Loucy (cell line): ENCODE data around the gene FAM13A.

Experiments
- H2AFZ ChIP-seq: fragments of 200-600 bp; sonication (generic); 2 replicates; pipeline ENCODE4 v1.6.0; 2016; ENCODE audit warnings: antibody characterized with exemption, mild to moderate bottlenecking, low read length, moderate library complexity
- H3F3A ChIP-seq: fragments of 200-600 bp; 2 replicates; pipeline ENCODE4 v1.6.0; 2016; ENCODE audit warnings: antibody characterized with exemption, low read depth, mild to moderate bottlenecking
- H3K27me3 ChIP-seq: fragments of 200-600 bp; sonication (generic); 2 replicates; pipeline ENCODE4 v1.6.1; 2014; ENCODE audit warnings: low read length, mild to moderate bottlenecking; ENCODE audit not compliant: insufficient read depth, poor library complexity, severe bottlenecking
- H3K36me3 ChIP-seq: fragments of 200-600 bp; sonication (generic); 2 replicates; pipeline ENCODE4 v1.6.1; 2016; ENCODE audit warnings: low read length; ENCODE audit not compliant: insufficient read depth
- H3K4me1 ChIP-seq: fragments of 200-600 bp; sonication (generic); 2 replicates; pipeline ENCODE4 v1.5.1; 2014; ENCODE audit warnings: low read length, mild to moderate bottlenecking; ENCODE audit not compliant: insufficient read depth, poor library complexity, severe bottlenecking
- H3K4me2 ChIP-seq: fragments of 200-600 bp; sonication (generic); 2 replicates; pipeline ENCODE4 v1.6.0; 2014; ENCODE audit warnings: antibody characterized with exemption, low read length, low read depth, mild to moderate bottlenecking; ENCODE audit not compliant: poor library complexity, severe bottlenecking
- H3K4me3 ChIP-seq: fragments of 200-600 bp; sonication (generic); 2 replicates; pipeline ENCODE4 v1.5.1; 2014; ENCODE audit warnings: low read length, mild to moderate bottlenecking, mixed read lengths; ENCODE audit not compliant: poor library complexity, severe bottlenecking
- H3K79me2 ChIP-seq: fragments of 200-600 bp; sonication (generic); 2 replicates; pipeline ENCODE4 v1.6.1; 2014; ENCODE audit warnings: low read length; ENCODE audit not compliant: insufficient read depth
- H3K9ac ChIP-seq: fragments of 200-600 bp; sonication (generic); 2 replicates; pipeline ENCODE4 v1.6.0; 2014; ENCODE audit warnings: mild to moderate bottlenecking, low read depth, low read length, moderate library complexity; ENCODE audit not compliant: poor library complexity, severe bottlenecking
- H3K9me2 ChIP-seq: fragments of 200-600 bp; sonication (generic); replicated peaks from 2 replicates; pipeline ENCODE4 v1.6.1; 2016; ENCODE audit warnings: low read depth, low read length, mixed read lengths
- H3K9me3 ChIP-seq: fragments of 200-600 bp; sonication (generic); 2 replicates; pipeline ENCODE4 v1.6.1; 2014; ENCODE audit warnings: mild to moderate bottlenecking, antibody characterized with exemption, low read length, low read depth; ENCODE audit not compliant: insufficient read depth
- H4K20me1 ChIP-seq: fragments of 200-600 bp; sonication (generic); 2 replicates; pipeline ENCODE4 v1.6.0; 2014; ENCODE audit warnings: antibody characterized with exemption, low read length, mild to moderate bottlenecking; ENCODE audit not compliant: insufficient read depth, poor library complexity, severe bottlenecking
- CTCF ChIP-seq: fragments of 200-600 bp; sonication (generic); conservative IDR thresholded peaks from 2 replicates; pipeline ENCODE4 v1.5.1; 2014; ENCODE audit warnings: mild to moderate bottlenecking, antibody characterized with exemption, low read length
- EZH2phosphoT487 ChIP-seq: fragments of 200-600 bp; IDR thresholded peaks from 2 replicates; pipeline ENCODE4 v1.6.1; 2018; ENCODE audit warnings: antibody characterized with exemption, mild to moderate bottlenecking, moderate library complexity, borderline replicate concordance

Gene FAM13A

DNA sequence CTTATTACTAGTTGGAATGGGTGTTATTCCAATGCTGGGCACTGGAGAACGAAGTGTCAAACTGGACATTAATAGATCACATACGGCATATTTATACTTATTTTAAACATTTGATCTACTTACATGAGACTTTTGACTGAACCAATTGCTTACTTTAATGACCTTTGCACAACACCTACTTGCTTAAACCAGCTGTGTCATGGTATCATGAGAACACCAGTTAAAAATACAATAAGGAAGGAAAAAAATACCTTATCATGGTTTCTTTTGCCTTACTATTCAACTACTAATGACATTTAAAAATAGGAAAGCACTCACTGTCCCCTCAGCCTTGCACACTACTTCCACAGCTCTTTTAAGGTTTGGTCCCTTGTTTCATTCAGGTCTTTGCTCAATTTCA, 146.9 kb downstream of the FAM13A start:
- no peaks in the 10 kb centered on the region for H4K20me1 ChIP-seq
- H2AFZ ChIP-seq: no peak overlapping the region
- H3K27me3 ChIP-seq: no peaks in the 10 kb centered on the region
- no peaks in the 10 kb centered on the region for H3K9me2 ChIP-seq
- no peak overlapping the region for H3K4me2 ChIP-seq
- H3K36me3 ChIP-seq: no peaks in the 10 kb centered on the region
- H3K9ac ChIP-seq: no peak overlapping the region
- no peak for TF ChIP-seq EZH2phosphoT487
- no peak for TF ChIP-seq CTCF
- H3K9me3 ChIP-seq: no peaks in the 10 kb centered on the region
- no peak overlapping the region for H3K4me3 ChIP-seq
- no peaks in the 10 kb centered on the region for H3F3A ChIP-seq
- H3K4me1 ChIP-seq: no peaks in the 10 kb centered on the region
- H3K79me2 ChIP-seq: no peaks in the 10 kb centered on the region

DNA sequence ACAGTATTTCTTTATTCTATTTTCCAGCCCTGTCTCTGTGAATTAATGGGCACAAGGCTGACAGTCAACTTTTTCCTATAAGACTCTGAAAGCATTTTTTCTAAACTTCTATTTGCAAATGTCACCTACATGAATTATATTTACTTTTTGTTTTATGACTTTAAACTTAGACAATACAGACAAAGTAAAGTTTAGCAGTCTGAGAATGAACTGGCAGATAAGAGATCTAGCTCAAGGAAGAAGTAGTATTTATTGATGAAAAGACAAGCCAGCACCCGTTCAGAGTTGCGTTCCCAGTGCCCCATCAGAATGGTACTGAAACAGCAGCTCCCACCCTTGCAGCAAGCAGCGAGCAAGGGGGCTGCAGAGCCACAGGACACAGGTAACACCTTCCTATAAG, 148.5 kb downstream of the FAM13A start:
- TF ChIP-seq EZH2phosphoT487 (no peak), CTCF (no peak)
- Histone ChIP-seq H3K4me2 (no peak overlapping the region), H3K4me3 (no peak overlapping the region), H3K79me2 (no peaks in the 10 kb centered on the region), H3K27me3 (no peaks in the 10 kb centered on the region), H3K4me1 (no peaks in the 10 kb centered on the region), H4K20me1 (no peaks in the 10 kb centered on the region), H3K9me2 (no peaks in the 10 kb centered on the region), H3K9me3 (no peaks in the 10 kb centered on the region), H3K9ac (no peak overlapping the region), H3F3A (no peaks in the 10 kb centered on the region), H2AFZ (no peak overlapping the region), H3K36me3 (no peaks in the 10 kb centered on the region)

- H3K4me3 ChIP-seq: no peak overlapping the region
- no peaks in the 10 kb centered on the region for H3K4me1 ChIP-seq
- no peaks in the 10 kb centered on the region for H3K27me3 ChIP-seq
- no peaks in the 10 kb centered on the region for H3K9me3 ChIP-seq
- H3F3A ChIP-seq: no peaks in the 10 kb centered on the region
- H3K79me2 ChIP-seq: no peaks in the 10 kb centered on the region
- no peak overlapping the region for H3K9ac ChIP-seq
- H4K20me1 ChIP-seq: no peaks in the 10 kb centered on the region
- H2AFZ ChIP-seq: no peak overlapping the region
- no peaks in the 10 kb centered on the region for H3K36me3 ChIP-seq
- no peak overlapping the region for H3K4me2 ChIP-seq
- TF ChIP-seq CTCF (no peak), EZH2phosphoT487 (no peak)
- no peaks in the 10 kb centered on the region for H3K9me2 ChIP-seq
These were observed 149.0 kb downstream of the FAM13A start for GRCh38 chr4:88908003-88908402.
